Skeletal muscle tissue (tissue), 4 donors: Measurements from ENCODE around the gene ABCA2. TPM values are rescaled to one million over a fixed set of nuclear protein-coding genes. Genes with fewer than 3 reads are reported as not detected.

Experiments used
- H3K27ac ChIP-seq: one replicate; pipeline ENCODE4 v1.7.0; 2013; ENCODE audit warnings: mild to moderate bottlenecking, low read depth, low read length, inconsistent platforms
- H3K27me3 ChIP-seq, 3 donors: one replicate each; pipeline ENCODE4 v1.7.0; 2013; ENCODE audit warnings: low read length in 3 of 3; ENCODE audit not compliant: control insufficient read depth in 3 of 3, insufficient read depth in 3 of 3
- H3K36me3 ChIP-seq, 3 donors: one replicate each; pipeline ENCODE4 v1.7.0; 2013; ENCODE audit warnings: low read length in 3 of 3; ENCODE audit not compliant: control insufficient read depth in 3 of 3, insufficient read depth in 3 of 3
- H3K4me1 ChIP-seq, 3 donors: one replicate each; pipeline ENCODE4 v1.7.0; 2013; ENCODE audit warnings: low read length in 3 of 3, mild to moderate bottlenecking in 3 of 3; ENCODE audit not compliant: control insufficient read depth in 3 of 3, insufficient read depth in 3 of 3
- H3K4me3 ChIP-seq, 3 donors: one replicate each; pipeline ENCODE4 v1.7.0; 2013; ENCODE audit warnings: low read length in 3 of 3
- H3K9ac ChIP-seq, 3 donors: one replicate each; pipeline ENCODE4 v1.7.0; 2013; ENCODE audit warnings: low read length in 3 of 3, mild to moderate bottlenecking in 3 of 3, moderate library complexity in 2 of 3, low read depth in 1 of 3
- H3K9me3 ChIP-seq, 3 donors: one replicate each; pipeline ENCODE4 v1.7.0; 2013; ENCODE audit warnings: low read length in 3 of 3; ENCODE audit not compliant: control insufficient read depth in 3 of 3
- total RNA-seq: library from RNA; depleted of rRNA; stranded (reverse); fragments of >200 nt; gene quantifications from one replicate; pipeline ENCODE4 v1.2.3, GENCODE V29; 2014
- donor health status: Osteomylitis.

ABCA2 gene
- total RNA-seq, 1 donor from 2014 or later, result 5.2 TPM

DNA sequence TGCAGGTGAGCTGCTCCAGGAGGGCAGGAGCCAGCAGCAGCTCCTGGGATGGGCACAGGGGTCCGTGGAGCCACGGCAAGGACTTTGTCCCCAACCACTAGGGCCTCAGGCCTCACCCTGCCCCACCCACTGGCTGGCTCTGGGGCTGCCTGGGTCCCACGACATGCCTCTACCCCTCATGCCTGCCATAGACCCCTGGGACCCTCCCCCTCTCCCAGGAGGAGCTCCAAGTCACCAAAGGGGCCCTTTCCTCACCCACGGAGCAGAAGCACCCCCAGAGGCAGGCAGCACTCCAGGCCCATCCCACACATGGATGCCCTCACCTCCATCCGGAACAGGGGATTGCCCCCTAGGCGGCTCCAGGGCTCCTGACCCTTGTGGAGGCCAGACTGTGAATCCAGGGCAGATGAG, 6.5 kb downstream of the ABCA2 start:
- Histone ChIP-seq H3K36me3 (peaks cover 7 to 9% (median 8%) of the 10 kb centered on the region in 3 donors), H3K4me1 (peaks cover 4 to 10% (median 6%) of the 10 kb centered on the region in 3 donors), H3K27ac (no peak overlapping the region), H3K4me3 (no peak overlapping the region), H3K27me3 (no peaks in the 10 kb centered on the region), H3K9me3 (no peaks in the 10 kb centered on the region), H3K9ac (no peak overlapping the region)

DNA sequence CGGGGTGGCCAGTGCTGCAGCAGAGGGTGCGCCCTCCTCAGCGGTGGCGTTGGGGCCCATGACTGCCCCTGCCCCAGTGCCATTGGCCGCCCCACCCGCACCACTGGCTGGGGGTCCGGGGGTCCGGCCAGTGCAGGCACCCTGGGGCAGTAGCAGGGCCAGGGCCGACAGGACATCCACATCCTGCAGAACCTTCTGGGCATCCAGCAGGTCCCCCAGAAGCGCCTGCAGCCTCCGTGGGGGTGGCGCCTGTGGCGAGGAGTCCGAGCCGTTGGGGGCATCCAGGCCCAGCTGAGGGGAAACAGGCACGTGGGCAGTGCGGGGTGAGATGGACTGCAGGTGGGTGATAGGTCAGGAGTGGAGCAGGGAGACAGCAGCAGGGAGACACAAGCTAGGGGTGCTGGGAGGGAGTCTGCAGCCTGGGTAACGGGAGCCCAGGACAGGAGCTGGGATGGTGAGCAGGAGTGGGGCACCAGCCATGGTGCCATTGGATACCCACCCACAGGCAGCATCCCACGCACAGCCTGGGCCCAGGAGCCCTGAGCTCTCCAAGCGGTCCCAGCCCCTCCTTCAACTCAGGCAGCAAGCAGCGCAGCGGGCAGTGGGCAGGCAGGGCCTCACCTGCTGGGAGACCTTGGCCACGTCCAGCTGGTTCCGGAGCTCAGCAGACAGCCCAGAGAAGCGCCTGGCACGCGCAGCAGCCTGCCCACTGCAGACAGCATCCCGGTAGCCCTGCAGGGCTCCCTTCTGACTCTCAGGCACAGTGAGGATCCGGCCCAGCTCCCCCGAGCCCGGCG, 7.1 kb downstream of the ABCA2 start:
- Histone ChIP-seq H3K4me1 (peaks cover 0 to 4% (median 2%) of the 10 kb centered on the region in 3 donors), H3K36me3 (peaks cover 7 to 13% (median 13%) of the 10 kb centered on the region in 3 donors), H3K9ac (no peak overlapping the region), H3K9me3 (no peaks in the 10 kb centered on the region), H3K4me3 (no peak overlapping the region), H3K27ac (no peak overlapping the region), H3K27me3 (no peaks in the 10 kb centered on the region)

DNA sequence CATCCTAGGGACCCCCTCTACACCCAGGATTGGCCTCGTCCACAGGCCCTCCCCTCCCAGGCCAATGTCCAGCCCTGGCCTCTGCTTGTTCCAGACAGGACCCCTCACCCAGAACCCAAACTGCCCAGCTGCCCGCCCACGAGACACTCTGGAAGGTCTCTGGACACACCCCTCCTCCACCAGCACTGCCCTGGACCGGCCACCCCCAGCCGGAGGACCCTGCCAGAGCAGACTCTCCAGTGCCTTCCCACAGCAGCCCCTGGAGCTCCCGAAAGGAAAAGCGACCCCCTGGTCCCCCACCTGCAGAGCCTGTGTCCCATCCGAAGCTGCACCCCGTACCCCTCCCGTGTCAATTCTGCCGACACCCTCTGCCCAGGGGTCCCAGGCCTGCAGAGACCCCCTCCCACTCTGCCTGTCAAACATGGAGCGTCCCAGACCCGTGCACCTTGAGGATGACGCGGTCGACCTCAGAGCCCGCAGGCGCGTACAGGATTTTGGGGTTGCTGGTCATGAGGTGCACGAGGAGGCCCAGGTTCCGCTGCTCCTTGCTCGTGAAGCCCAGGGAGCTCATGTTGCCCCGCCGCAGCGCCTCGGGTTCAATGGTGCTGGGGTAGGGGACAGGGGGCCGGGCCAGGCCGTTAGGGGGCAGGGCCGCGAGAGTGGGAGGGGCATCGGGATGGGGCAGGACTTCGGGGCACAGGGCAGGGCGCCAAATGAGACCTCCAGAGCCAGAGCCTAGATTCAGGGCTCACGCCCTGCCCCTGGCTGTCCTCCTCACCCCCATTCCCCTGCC, 8.0 kb downstream of the ABCA2 start:
- Histone ChIP-seq H3K9ac (no peak overlapping the region), H3K4me1 (no peaks in the 10 kb centered on the region), H3K9me3 (no peaks in the 10 kb centered on the region), H3K4me3 (no peak overlapping the region), H3K36me3 (peaks cover 12 to 19% (median 17%) of the 10 kb centered on the region in 3 donors), H3K27me3 (no peaks in the 10 kb centered on the region), H3K27ac (no peak overlapping the region)

DNA sequence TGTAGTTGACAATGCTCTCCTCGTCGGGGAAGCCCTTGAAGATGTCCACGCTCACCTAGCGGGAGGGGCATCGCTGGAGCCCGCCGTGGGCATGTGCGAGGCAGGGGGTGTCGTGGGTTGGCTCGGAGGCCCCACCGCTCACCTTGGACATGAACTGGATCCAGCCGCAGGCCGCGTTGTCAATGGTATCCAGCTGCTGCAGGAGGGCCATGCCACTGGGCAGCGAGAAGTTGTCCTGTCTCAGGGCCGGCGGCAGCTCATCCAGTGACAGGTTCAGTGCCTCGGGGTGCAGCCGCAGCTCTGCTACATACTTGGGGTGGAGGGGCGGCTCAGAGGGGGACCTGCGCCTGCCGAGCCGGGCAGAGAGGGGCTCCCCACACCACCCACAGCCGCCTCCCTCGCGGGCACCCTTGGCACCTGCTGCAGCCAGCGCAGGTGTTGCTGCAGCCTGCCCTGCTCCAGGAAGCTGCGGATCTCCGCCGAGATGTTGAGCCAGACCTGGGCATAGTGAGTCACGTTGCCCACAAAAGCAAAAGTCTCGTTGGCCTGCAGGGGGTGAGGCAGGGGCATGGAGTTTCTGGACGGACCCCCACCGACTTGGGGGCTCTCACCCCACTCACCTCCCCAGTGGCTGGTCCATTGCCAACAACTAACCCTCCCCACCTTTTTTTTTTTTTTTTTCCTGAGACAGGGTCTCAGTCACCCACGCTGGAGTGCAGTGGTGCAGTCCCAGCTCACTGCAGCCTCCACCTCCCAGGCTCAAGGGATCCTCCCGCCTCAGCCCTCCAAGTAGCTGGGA, 9.1 kb downstream of the ABCA2 start:
- H3K27me3 ChIP-seq, result no peaks in the 10 kb centered on the region
- H3K4me1 ChIP-seq, result no peaks in the 10 kb centered on the region
- no peaks in the 10 kb centered on the region for H3K9me3 ChIP-seq
- no peak overlapping the region for H3K9ac ChIP-seq
- no peak overlapping the region for H3K27ac ChIP-seq
- no peak overlapping the region for H3K4me3 ChIP-seq
- H3K36me3 ChIP-seq, result peaks cover 19 to 25% (median 19%) of the 10 kb centered on the region in 3 donors

DNA sequence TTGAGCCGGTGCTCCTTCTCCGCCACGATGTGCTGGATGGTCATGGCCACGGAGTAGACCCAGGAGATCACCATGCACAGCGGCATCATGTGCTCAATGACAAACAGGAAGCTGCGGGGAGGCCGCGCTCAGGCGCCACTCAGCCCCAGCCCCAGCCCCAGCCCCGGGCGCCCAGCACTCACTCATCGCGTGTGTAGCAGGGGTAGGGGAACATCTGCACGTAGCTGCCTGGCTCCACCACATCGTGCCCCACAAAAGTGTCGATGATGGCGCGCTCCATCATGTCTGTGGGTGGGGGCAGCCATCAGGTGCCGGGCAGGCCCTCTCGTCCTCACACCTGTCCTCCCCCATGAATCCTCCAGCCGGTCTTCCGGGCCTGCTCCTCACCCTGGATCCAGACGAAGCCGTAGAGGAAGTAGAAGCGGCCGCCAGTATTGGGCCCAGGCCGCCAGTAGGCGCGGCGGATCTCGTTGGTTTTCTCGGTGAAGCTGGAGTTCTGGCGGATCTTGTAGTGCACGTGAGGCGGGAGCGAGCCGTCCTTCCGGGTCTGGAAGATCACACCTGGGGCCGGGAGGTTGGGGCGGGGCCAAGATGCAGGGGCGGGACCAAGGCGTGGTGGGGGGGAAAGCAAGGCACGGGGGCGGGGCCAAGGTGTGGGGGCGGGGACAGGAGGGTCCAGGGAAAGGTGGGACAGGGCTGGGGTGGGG, 10.1 kb downstream of the ABCA2 start:
- Histone ChIP-seq H3K27me3 (no peaks in the 10 kb centered on the region), H3K9ac (no peak overlapping the region), H3K4me1 (no peaks in the 10 kb centered on the region), H3K9me3 (no peaks in the 10 kb centered on the region), H3K4me3 (no peak overlapping the region), H3K27ac (no peak overlapping the region), H3K36me3 (peaks cover 19 to 27% (median 20%) of the 10 kb centered on the region in 3 donors)

DNA sequence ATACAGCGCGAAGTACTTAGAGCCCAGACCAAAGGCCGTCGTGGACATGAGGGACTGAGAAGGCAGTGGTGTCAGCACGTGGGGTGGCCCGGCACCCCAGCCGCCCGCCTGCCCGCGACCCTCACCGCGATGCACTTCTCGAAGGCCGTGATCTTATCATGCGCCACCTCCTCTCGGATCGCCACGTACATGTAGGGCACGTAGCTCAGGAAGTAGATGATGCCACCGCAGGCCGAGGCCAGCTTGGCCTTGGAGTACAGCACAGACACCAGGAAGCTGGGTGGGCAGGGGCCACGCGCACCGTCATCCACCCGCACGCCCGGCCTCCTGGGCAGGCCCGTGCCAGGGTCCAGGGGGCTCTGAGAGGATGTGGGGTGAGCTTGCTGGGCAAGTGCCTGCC, 11.0 kb downstream of the ABCA2 start:
- no peaks in the 10 kb centered on the region for H3K9me3 ChIP-seq
- no peak overlapping the region for H3K27ac ChIP-seq
- H3K4me1 ChIP-seq, result no peaks in the 10 kb centered on the region
- peaks cover 21 to 31% (median 25%) of the 10 kb centered on the region in 3 donors for H3K36me3 ChIP-seq
- H3K27me3 ChIP-seq, result no peaks in the 10 kb centered on the region
- no peak overlapping the region for H3K9ac ChIP-seq
- H3K4me3 ChIP-seq, result no peak overlapping the region

DNA sequence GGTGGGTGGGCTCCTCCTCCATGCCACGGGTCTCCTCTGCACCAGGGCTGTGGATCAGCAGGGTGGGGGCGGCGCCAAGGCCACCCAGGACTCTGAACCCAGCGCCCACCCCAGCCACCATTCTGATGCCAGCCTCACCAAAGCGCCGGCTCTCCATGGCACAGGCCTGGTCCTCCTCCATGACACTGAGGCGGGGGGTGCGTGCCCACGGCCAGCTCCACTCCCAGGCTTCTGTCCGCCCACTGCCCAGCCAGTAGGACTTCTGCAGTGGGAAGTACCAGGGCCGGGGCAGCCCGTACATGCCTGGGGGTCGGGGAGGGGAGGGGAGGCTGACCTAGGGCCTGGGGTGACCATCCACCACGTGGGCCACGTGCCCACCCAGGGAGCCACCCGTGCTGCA, 11.6 kb downstream of the ABCA2 start:
- H3K4me1 ChIP-seq, result no peaks in the 10 kb centered on the region
- no peak overlapping the region for H3K27ac ChIP-seq
- H3K27me3 ChIP-seq, result no peaks in the 10 kb centered on the region
- H3K9ac ChIP-seq, result no peak overlapping the region
- H3K36me3 ChIP-seq, result peaks cover 24 to 33% (median 27%) of the 10 kb centered on the region in 3 donors
- H3K4me3 ChIP-seq, result no peak overlapping the region
- H3K9me3 ChIP-seq, result no peaks in the 10 kb centered on the region

DNA sequence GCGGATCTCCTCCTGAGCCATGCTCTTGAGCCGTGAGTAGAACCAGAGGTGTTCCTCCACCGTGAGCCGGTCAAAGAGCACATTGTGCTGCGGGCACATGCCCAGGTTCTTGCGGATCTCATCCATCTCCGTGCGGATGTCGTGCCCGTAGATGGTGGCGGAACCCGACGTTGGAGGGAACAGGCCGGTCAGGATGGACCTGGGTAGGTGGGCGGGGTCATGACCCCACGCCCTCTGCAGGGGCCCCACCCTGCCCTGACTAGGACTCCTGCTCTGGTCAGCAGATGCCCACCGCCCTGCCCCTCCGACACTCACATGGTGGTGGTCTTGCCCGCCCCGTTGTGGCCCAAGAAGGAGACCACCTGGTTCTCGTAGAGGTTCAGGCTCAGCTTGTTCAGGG, 12.1 kb downstream of the ABCA2 start:
- Histone ChIP-seq H3K27me3 (no peaks in the 10 kb centered on the region), H3K9me3 (no peaks in the 10 kb centered on the region), H3K4me1 (no peaks in the 10 kb centered on the region), H3K27ac (no peak overlapping the region), H3K4me3 (no peak overlapping the region), H3K36me3 (peaks cover 22 to 35% (median 30%) of the 10 kb centered on the region in 3 donors), H3K9ac (no peak overlapping the region)

DNA sequence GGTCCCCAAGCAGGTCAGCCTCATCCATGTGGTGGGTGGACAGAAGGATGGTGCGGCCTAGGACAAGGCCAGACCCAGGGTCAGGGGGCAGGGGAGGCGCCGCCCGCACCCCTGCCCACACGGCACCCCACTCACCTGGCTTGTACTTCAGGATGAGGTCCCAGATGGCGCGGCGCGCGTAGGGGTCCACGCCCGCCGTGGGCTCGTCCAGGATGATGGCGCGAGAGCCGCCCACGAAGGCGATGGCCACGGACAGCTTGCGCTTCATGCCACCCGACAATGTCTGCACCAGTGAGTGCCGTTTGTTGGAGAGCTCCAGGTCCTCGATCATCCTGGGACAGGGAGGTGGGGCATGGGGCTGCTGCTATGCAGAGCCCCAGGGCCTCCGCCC, 12.5 kb downstream of the ABCA2 start:
- no peaks in the 10 kb centered on the region for H3K4me1 ChIP-seq
- H3K36me3 ChIP-seq, result peaks cover 21 to 35% (median 30%) of the 10 kb centered on the region in 3 donors
- H3K4me3 ChIP-seq, result no peak overlapping the region
- H3K9me3 ChIP-seq, result no peaks in the 10 kb centered on the region
- H3K9ac ChIP-seq, result no peak overlapping the region
- H3K27me3 ChIP-seq, result no peaks in the 10 kb centered on the region
- H3K27ac ChIP-seq, result no peak overlapping the region
